Osteoblast (primary cell): ENCODE data around the gene UBE2D2. TPM values are rescaled to one million over a fixed set of nuclear protein-coding genes. Genes with fewer than 3 reads are reported as not detected.
A peak's percentile ranks its signal among the peaks of the same experiment; 100 is the strongest.

Source experiments
- DNase-seq: peaks from one replicate; pipeline ENCODE4 v3.0.0; 2011; ENCODE audit warnings: low spot score, mixed read lengths; ENCODE audit not compliant: insufficient read length; ENCODE audit errors: missing footprints
- H2AFZ ChIP-seq: 2 replicates; pipeline ENCODE4 v1.6.0; 2011; ENCODE audit warnings: mild to moderate bottlenecking, low read length
- H3K27ac ChIP-seq: 2 replicates; pipeline ENCODE4 v1.5.1; 2011; ENCODE audit warnings: mild to moderate bottlenecking, low read depth, low read length, moderate library complexity
- H3K27me3 ChIP-seq: 2 replicates; pipeline ENCODE4 v1.6.0; 2012; ENCODE audit warnings: mild to moderate bottlenecking, control low read depth, inconsistent platforms, low read length, moderate library complexity; ENCODE audit not compliant: insufficient read depth
- H3K36me3 ChIP-seq: 2 replicates; pipeline ENCODE4 v1.5.1; 2011; ENCODE audit warnings: mild to moderate bottlenecking, low read length, control low read depth, moderate library complexity; ENCODE audit not compliant: insufficient read depth
- H3K4me1 ChIP-seq: 2 replicates; pipeline ENCODE4 v1.5.1; 2011; ENCODE audit warnings: mild to moderate bottlenecking, low read length, control low read depth, moderate library complexity; ENCODE audit not compliant: insufficient read depth
- H3K4me2 ChIP-seq: 2 replicates; pipeline ENCODE4 v1.6.0; 2011; ENCODE audit warnings: mild to moderate bottlenecking, low read length; ENCODE audit not compliant: insufficient read depth
- H3K4me3 ChIP-seq: fragments of 200-600 bp; sonication (generic); 3 replicates; pipeline ENCODE4 v1.5.1; 2012; ENCODE audit warnings: mild to moderate bottlenecking, low read length, inconsistent platforms; ENCODE audit not compliant: insufficient read depth
- H3K79me2 ChIP-seq: 2 replicates; pipeline ENCODE4 v1.6.0; 2012; ENCODE audit warnings: mild to moderate bottlenecking, low read length, control low read depth, inconsistent platforms; ENCODE audit not compliant: insufficient read depth
- H3K9me3 ChIP-seq: 2 replicates; pipeline ENCODE4 v1.5.1; 2011; ENCODE audit warnings: low read depth, low read length, control low read depth
- H4K20me1 ChIP-seq: 2 replicates; pipeline ENCODE4 v1.6.0; 2012; ENCODE audit warnings: mild to moderate bottlenecking, low read length, control low read depth; ENCODE audit not compliant: insufficient read depth
- CTCF ChIP-seq: IDR thresholded peaks from 2 replicates; pipeline ENCODE4 v1.5.1; 2011; ENCODE audit warnings: mild to moderate bottlenecking, low read depth, low read length, moderate library complexity; ENCODE audit errors: extremely low read depth
- total RNA-seq: library from RNA; depleted of rRNA; stranded (reverse); fragments of >200 nt; gene quantifications from 2 replicates; pipeline ENCODE4 v1.2.3, GENCODE V29; 2012

Gene UBE2D2
- total RNA-seq, 1 donor: 52.8 TPM

DNA sequence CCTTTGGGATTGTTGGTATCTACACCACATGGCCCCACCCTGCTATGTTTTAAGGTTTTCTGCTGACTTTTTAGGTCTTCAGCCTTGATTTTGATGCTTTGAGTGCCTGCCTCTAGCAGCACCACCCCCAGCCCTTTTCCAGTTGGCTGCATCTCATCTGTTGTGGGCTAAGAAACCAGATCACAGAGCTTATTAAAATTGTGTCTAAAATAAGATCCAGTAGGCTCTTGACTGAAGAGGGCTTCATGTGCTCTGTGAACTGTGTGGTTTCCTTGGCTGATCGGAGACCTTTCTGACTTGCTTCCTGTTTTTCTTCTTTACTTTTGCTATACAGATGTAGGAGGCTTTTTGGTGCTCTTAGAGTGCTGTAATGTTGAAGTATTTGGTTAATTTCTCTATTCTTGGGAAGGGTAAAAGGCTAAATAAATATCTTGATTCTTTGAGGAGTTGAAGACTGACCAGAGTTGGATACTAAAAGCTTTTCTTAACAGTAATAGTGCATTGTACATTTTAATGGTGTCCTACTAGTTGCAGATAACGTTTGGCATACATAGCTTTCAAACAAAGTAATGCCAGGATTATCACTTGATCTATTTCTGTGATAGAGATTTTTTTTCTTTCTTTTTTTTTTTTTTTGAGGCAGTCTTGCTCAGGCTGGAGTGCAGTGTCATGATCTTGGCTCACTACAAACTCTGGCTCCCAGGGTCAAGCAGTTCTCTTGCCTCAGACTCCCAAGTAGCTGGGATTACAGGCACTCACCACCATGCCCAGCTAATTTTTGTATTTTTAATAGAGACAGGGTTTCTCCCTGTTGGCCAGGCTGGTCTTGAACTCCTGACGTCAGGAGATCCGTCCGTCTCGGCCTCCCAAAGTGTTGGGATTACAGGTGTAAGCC lies 4.5 kb downstream of the UBE2D2 start:
- Histone ChIP-seq H3K36me3 (no peaks in the 10 kb centered on the region), H3K4me2 (peak overlapping the region; percentile 12), H3K4me3 (no peak overlapping the region), H4K20me1 (peaks cover 57% of the 10 kb centered on the region), H3K27me3 (no peaks in the 10 kb centered on the region), H2AFZ (no peak overlapping the region), H3K27ac (peak overlapping the region; percentile 8), H3K79me2 (peaks cover 93% of the 10 kb centered on the region), H3K9me3 (no peaks in the 10 kb centered on the region), H3K4me1 (peaks cover 27% of the 10 kb centered on the region)
- no peak for TF ChIP-seq CTCF
- DNase-seq: peak; percentile 81

GRCh38 chr5:139566611-139567010 lies 5.5 kb downstream of the UBE2D2 start:
- Histone ChIP-seq H3K4me1 (peaks cover 28% of the 10 kb centered on the region), H3K4me3 (no peak overlapping the region), H3K27ac (no peak overlapping the region), H3K79me2 (peaks cover 100% of the 10 kb centered on the region), H3K4me2 (no peak overlapping the region), H3K9me3 (no peaks in the 10 kb centered on the region), H3K36me3 (no peaks in the 10 kb centered on the region), H2AFZ (no peak overlapping the region), H4K20me1 (peaks cover 62% of the 10 kb centered on the region), H3K27me3 (no peaks in the 10 kb centered on the region)
- TF ChIP-seq CTCF: no peak
- no peak for DNase-seq

GRCh38 chr5:139569270-139569955 lies 8.3 kb downstream of the UBE2D2 start:
- H3K36me3 ChIP-seq: no peaks in the 10 kb centered on the region
- DNase-seq: no peak

More at GRCh38 chr5:139569270-139569955, 8.3 kb downstream of the UBE2D2 start:
- no peak overlapping the region for H3K4me3 ChIP-seq
- H3K27me3 ChIP-seq: no peaks in the 10 kb centered on the region
- no peaks in the 10 kb centered on the region for H3K9me3 ChIP-seq
- no peak for TF ChIP-seq CTCF
- peaks cover 97% of the 10 kb centered on the region for H3K79me2 ChIP-seq
- peaks cover 23% of the 10 kb centered on the region for H3K4me1 ChIP-seq
- H3K27ac ChIP-seq: no peak overlapping the region
- H2AFZ ChIP-seq: no peak overlapping the region
- H4K20me1 ChIP-seq: peaks cover 63% of the 10 kb centered on the region
- no peak overlapping the region for H3K4me2 ChIP-seq
